HG03103 (cell line): Measurements from ENCODE around the gene UGP2.

Source experiments
- ATAC-seq: cut with Tn5 transposase; IDR thresholded peaks from one replicate; pipeline ENCODE4 v1.9.1; 2021; ENCODE audit warnings: low read depth; ENCODE audit not compliant: unreplicated experiment

The UGP2 gene

DNA sequence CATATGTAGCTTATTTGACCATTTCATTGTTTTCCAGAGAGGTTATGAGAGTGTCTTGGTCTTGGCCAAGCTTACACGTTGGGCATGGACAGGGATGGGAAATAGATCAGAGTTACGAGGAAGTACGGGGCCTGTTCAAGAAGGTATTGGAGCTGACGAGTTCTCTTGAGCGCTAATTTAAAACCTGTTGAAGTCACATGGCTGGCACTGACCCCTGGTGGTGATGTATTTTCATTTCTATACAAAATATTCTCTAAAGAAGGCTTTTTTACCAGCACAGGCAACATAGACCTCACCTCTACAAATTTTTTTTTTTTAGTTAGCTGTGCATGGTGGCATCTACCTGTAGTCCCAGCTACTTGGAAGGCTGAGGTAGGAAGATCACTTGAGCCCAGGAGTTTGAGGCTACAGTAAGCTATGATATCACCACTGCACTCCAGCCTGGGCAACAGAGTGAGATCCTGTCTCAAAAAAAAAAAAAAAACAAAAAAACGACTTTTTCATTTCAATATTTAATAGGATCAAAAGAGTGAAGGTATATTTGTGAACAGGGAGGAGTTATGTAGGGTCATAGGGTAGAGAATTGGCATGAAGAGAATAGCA, 19.6 kb downstream of the UGP2 start:
- no peak for ATAC-seq

DNA sequence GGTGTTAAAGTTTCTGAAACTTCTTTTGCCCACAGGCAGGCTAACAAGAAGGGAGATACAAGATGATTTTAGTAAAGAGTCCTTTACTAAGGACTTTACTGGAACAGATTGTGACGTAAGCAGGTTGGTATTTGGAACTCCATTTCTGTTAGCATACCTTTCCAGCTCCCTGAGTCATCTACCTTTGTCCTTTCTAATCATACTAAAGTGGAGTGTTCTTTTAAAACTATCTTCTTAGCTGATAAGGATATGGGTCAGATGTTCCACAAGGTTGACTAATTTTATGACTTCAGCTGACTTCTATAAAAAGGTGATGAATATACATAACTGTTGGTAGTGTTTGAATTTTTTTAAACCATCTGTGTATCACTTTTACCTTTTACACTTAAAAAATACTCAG, 21.1 kb downstream of the UGP2 start:
- no peak for ATAC-seq

DNA sequence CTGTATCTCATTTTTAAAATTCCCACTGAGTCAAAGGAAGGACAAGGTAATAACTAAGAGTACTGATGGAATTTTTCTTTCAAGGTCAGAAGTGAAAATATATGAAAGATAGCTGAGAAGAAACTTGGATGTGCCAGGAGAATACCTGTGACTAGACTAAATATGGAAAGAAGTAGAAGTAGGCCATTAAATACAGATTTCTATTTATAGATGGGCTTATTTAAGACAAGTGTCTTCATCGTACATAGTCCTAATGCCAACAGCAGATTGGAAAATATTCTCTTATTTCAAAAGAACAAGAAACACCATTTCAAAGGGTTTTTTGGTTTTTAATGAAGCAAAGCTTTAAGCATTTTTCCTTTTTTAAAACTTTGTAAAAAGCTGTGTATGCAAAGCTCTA, 22.0 kb downstream of the UGP2 start:
- no peak for ATAC-seq

DNA sequence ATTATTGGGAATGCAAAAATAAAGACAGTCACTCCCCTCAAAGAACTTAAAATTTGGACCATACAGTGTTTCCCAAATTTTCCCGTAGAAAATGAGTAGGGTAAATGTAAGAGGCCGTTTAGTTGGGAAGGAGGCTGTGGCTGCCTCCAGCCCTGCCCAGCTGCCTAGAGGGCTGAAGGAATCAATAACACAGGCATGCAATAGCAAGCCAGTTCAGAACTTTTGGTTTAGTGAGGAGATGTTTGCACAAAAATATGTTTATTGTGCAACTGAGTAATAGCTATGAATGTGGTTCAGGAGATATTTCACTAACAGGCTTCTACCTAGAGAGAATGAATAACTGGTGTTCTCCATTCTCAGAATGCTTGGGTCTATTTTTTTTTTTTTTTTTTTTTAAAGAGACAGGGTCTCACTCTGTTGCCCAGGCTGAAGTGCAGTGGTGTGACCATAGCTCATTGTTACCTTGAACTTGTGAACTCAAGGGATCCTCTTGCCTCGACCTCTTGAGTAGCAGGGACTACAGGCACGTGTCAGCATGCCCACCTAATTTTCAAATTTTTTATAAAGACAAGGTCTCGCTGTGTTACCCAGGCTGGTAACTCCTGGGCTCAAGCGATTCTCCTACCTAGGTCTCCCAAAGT, 23.6 kb downstream of the UGP2 start:
- no peak for ATAC-seq

DNA sequence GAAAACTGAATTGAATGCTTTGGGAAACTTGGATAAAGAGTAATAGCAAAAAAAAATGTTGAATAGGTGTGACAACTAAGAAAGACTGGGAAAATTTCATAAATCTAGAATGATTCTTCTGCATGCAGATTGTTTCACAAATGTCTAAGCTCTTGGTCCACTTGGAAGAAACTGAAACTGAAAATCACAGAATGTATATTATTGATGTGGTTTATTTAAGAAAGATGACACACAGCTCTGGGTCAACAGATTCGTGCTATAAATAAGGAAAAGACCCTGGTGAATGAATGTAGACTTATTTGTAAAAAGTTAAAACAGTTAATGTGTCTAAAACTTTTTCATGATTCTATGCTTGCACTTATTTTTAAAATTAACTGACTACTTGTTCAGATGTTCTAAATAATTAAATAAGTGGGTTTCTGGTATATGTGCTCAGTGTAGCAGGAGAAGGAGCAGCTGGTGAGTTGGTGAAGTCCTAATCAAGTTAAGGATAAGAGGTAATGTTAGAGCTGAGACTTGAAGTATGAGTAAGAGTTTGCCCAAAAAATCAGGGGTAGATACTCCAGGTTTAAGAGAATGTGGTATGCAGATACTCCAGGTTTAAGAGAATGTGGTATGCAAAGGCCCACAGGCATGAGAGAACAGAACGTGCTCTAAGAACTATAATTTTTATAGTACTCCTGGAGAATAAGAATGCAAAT, 24.5 kb downstream of the UGP2 start:
- ATAC-seq: no peak

DNA sequence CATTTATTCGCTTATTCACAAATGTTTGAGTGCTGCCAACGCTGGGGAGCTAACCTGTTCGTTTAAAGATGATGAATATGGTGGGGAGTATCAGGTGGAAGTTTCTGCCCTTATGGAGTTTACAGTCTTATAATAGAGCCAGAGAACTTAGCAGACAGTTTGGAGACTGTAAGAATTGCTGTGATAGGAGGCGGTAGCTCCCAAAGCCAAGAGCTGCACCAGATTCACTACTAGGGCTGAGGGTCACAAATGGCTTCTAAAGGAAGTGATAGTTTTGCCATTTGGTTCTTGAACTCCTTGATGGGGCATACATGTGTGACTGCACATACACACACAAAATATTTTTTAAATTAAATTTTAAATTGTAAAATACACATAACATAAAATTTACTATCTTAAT, 29.0 kb downstream of the UGP2 start:
- ATAC-seq: no peak

DNA sequence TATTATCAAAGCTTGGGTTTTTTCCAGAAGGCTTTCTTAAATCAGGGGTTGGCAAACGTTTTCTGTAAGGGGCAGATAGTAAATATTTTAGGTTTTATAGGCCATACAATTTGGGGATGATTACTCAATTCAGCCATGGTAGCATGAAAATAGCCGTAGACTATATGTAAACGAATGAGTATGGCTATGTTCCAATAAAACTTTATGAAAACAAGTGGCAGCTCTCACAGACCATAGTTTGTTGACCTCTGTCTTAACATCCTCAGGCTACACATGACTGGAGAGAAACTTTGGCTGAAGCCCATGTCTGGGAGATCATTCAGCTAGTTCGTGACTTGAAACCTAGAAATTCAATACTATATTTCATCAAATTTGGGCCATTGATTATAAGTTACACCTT, 30.2 kb downstream of the UGP2 start:
- no peak for ATAC-seq

DNA sequence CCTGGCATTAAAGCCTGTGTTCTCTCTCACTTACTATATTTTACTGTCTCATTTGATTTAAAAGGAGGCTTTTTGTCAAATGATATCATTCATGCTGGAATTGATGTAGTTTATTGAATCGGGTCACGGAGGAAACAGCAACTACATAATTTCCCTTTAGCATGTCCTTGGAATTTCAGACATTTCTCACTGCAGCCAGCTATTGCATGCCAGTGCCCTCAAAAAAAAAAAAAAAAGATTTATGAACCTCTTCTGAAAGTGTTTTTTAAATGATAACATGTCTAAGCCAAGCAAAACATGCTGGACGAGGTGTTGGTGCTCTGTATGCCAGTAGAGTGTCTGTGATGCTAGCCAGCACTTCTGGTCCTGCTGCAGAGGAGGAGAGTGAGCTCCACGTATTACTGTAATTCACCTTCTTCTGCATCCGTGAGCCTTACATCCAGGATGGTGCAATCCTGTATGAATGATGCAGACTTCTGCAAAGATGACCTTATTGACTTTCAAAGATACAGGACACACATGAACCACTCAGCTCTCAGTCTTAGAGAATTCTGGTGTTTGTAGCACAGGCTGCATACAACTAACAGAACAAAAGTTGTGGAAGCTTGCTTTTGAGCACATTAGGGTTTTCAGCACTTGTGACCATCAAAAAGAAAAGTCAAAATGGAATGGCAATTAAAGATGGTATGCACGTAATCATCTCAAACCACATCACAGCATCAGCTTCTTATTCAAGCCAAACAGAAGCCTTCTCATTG, 31.1 kb downstream of the UGP2 start:
- ATAC-seq: no peak

DNA sequence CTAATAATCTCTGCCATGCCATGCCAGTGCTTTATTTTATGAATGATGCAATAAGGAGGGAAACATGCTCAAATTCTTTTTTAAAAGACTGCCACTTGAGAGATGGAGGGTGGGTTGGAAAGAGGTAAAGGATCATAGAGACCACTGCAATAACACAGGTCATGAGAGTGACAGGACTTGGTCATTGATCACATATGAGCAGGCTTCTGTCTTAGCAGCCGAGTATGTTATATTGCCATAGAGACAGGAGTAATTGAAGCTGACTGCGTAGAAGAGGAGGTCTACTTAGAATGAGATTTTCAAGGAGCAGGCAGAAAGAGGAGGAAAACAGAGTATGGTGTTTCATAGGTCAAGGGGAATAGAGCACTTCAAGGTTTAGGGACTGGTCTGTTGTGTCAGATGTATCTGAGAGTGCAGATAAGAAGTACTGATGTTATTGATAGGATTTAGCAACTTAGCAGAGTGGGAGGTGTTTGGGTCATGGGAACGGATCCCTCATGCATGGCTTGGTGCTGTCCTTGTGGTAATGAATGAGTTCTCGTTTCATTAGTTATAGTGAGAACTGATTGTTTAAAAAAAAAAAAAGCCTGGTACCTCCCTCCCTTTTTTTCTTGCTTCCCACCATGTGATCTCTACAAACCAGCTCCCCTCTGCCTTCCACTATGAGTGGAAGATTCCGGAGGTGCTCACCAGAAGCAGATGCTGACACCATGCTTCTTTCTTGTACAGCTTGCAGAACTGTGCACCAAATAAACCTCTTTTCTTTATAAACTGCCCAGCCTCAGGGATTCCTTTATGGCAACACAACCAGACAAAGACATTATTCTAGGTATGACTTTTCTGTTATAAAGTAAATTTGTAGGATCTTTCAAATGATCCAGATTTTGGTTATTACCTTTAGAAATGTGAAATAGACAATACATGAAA, 32.8 kb downstream of the UGP2 start:
- ATAC-seq: no peak

DNA sequence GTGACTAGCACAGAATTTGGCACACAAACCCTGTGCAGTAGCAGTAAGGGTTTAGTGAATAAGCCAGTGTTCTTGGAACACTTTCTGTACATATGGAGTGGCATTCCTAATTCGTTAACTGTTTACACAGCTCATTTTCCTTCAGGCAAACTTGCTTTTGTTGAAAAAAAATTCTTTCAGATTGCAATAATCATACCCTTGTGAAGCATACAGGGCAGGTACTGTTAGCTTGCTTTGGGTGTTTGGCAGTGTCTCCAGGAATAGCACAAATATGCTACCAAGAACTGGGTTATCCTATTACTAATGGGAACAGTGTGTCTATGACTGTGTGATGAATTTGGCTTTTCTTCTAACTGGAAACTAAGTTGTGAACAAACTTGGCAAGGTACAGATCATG, 33.4 kb downstream of the UGP2 start:
- no peak for ATAC-seq

DNA sequence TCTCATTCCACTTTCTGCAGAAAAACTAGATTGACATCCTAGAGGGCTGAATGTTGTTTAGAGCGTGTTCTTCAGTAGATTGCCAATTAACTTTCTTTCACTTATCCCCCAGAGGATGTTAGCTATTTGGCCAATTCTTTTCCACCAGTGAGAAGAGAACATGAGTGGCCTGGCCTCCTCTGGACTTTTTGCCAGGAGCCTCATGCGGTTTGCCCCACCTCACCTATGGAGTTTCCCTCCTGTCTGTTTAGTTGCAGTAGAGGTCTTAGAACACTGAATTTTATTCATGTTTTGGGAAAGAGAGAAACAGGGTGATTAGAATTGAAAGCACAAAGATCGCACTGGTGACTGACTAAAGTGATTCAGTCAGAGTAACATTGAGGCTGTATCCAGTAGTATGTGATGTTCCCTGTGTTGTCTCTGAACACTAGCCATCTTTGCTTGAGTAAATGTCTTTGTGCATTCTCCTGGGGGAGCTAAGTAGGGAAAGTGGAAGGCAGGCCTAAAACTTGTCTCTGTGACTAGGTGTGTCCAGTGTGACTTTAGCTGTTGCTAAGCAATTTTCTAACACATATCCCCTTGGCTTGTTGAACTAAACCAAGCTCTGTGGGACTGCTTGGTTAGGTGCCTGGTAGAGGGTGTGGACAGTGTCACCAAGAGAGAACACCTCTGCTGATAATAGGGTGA, 34.0 kb downstream of the UGP2 start:
- no peak for ATAC-seq

DNA sequence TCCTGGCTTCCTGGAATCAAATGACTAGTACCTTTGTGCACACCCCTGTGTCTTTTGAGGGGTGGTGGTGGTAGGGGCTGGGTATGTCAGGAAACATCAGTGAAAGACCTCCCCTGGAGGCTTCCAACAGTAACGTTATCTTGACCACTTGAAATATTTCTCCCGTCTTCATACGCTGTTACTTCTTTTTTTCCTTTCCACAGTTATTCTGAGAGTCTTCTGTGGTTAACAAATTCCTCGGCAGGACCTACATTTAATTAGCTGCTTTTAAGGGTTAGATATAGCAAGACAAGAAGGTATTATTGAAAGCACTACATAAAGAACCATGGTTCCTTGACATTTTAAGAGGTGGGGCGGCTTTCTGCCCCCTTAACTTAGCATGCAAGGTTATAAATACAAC, 34.6 kb downstream of the UGP2 start:
- no peak for ATAC-seq

DNA sequence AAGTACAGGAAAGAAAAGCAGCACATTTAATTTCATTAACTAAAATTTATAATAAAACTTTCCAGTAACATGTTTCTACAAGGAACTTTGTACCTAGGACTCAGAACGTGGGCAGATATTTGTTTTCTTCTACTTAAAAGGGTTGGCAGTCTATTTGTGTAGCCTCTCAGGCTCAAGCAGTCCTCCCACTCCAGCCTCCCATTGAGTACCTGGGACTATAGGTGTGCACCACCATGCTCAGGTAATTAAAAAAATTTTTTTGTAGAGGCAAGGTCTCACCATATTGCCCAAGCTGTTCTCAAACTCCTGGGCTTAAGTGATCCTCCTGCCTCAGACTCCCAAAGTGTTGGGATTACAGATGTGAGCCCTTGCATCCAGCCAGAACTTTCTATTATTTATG, 36.8 kb downstream of the UGP2 start:
- no peak for ATAC-seq

DNA sequence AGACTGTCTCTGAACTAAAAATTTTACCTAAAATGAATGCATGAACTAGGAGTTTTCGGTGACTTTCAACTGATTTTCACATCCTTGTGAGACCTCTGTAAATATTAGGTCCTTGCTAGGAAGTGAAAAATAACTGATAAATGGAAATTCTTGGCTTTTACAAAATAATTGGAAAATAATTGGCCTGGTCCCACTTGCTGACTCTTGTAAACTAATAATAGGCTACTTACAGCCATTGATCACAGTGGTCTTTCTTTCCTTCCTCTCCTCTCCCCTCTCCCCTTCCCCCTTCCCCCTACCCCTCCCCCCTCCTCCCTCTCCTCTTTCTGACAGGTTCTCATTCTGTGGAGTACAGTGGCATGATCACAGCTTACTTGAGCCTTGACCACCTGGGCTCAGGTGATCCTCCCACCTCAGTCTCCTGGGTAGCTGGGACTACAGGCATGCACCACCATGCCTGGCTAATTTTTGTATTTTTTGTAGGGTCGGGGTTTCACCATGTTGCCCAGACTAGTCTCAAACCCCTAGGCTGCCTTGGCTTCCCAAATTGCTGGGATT, 38.3 kb downstream of the UGP2 start:
- no peak for ATAC-seq

DNA sequence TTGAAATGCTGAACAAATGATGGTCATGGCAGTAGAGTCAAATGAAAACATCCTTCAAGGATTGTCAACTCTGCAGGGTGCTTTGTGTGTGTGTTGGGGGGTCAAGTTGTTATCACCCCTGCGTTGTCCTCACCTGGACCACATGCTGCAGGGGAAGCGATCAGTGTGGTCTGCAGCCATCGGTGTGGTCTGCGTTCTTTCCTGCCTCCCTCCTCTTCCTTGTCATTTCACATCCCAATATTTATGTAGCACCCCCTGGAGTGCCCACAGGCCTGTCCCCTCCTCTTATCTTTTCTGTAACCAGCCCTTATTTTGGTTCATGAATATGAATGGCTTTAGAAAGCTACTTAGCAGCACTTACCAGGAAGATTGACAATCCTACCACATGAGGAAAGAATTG, 38.9 kb downstream of the UGP2 start:
- no peak for ATAC-seq

DNA sequence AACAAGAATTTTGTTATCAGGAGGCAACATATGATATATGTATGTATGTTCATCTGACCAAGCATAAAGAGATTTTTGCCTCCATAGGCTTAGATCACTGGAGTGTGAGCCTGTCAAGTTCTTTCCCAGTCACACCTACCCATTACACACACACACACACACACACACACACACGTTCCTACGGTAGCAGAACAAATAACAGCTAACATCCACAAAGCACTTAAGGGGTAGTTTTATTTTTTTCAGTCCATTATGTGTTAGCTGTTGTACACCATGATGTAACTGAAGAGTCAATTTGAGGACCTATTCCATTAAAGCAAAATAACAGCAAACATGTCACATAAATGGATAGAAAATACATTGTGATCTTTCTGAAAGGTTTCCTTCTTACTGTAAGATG, 39.5 kb downstream of the UGP2 start:
- no peak for ATAC-seq

DNA sequence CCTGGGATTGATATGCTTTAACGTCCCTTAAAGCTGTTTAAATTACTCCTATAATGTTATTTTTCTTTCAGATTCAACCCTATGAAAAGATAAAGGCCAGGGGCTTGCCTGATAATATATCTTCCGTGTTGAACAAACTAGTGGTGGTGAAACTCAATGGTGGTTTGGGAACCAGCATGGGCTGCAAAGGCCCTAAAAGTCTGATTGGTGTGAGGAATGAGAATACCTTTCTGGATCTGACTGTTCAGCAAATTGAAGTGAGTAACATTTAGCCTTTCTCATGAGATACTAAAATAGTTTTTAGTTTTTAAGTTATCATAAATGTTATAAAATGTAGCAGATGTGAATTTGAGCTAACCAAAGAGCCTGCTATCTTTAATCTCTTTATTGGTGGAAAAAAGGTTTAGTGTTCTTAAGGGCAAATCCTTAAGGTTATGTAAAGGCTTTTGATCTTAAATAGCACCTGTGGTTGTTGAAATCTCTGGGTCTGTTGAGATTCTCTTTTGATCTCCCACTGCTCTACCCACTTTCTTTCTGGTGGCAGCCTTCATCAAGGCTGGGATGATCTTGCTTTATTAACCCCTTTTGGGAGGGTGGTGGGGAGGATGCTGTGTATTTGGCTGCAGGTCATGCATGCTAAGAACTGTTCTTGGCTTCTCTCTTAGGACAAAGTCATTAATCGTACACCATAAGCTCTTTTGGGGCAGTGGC, 40.9 kb downstream of the UGP2 start:
- no peak for ATAC-seq

DNA sequence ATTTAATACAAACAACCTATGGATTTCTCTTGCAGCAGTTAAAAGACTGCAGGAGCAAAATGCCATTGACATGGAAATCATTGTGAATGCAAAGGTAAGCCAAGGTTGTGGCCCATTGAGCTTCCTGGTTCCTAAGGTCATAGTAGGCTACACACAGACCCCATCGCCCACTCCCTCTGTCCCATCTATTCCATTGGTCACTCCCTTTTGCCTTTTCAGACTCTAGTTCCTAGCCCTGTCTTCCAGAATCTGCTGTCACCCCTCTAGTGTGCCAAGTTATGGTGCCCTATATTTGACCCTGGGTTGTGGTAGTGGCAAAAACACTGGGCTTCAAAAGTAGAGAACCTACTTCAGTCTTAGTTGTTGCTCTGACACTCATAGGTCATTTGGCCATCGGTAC, 44.7 kb downstream of the UGP2 start:
- ATAC-seq: no peak

DNA sequence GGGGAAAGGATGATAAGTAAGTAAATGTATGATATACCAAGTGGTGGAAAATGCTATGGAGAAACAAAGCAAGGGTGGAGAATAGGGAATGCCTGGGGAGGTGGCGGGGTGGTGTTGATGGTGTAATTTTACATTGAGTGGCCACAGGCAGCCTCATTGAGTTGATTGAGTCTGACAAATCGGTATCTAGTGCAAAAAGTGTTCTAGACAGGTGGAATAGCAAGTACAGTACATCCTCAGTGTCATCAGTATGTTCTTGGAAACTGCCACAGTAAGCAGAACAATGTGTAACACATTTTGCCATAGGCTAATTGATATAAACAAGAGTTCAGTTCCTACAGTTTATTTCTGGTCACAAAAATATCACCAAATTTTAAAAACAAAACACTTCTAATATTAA, 46.4 kb downstream of the UGP2 start:
- ATAC-seq: no peak
